ENCODE measurements around the gene IFT172.
"Not testable (repeated sequence)": the region's sequence is repeated elsewhere in the genome, so short reads cannot be mapped to it uniquely, and the experiment has no call there.

The IFT172 gene

DNA sequence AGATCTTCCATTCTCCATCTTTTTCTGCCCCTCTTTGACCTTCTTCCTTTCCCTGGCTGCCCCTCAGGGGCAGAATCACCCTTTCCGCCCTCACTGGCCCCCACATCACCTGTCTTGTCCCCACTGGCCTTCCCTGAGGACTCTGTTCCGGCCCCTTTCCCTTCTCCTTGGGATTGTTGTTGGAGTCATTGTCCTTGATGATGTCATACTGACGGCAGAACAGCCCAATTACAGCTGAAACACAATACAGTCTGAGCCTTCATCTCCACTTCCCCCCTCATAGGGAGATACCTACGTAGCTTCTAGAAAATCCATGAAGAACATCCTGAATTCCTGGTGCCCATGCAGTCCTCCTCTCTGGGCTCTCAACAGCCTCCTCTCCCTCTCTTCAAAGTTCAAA is 3.0 kb upstream of the IFT172 start:
- FAIRE-seq, result no peak

DNA sequence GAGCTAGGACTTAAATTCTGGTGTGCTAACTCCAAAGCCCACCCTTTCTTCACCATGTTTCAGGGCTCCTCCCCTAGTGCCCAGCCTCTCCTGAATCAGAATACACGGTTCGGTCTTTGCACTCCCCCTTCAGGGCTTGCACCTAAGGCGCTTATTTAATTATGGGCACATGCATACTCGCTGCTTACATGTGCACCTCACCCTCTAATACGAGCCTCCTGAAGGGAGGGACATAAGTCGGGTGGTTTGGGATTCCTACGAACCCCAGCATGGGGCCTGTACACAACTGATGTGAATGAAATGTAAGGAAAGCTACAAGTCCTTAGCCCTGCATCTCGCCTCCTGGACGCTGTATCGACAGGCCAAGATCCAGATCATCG is 435 bp downstream of the IFT172 start:
- FAIRE-seq, result no peak

DNA sequence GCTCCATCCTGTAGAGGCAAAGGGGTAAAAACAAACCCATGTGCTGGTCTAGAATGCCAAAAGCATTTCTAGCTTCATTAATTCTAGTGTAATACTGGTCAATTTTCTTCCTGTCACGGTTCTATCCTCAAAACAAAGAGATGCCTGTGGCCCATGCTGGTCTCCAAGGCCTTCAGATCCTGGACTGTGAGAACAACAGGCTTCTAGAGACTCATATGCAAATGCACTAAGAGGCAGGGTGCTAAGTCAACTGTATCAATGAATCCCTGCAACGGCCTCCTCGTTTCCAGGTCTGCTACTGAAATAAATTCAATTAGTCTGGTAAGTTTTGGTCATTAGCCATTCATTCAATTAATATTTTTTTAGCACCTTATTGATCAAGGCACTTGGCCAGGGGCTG is 4.0 kb downstream of the IFT172 start:
- FAIRE-seq, result no peak

DNA sequence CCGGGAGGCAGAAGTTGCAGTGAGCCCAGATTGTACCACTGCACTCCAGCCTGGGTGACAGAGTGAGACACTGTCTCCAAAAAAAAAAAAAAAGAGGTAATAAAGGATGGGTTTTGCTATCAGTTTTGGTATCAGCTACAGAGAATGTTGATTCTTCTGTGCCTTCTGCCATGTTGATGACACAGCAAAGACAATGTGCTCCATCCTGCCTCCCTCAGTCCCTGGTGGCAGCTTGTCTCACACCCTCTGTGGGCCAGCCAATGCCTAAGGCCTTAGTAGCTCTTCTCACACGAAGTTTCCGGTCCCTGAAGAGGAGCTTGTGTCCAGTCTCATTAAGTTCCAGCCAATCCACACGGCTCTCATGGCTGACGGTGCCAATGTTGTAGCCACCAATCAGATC is 17.6 kb downstream of the IFT172 start:
- no peak for FAIRE-seq

DNA sequence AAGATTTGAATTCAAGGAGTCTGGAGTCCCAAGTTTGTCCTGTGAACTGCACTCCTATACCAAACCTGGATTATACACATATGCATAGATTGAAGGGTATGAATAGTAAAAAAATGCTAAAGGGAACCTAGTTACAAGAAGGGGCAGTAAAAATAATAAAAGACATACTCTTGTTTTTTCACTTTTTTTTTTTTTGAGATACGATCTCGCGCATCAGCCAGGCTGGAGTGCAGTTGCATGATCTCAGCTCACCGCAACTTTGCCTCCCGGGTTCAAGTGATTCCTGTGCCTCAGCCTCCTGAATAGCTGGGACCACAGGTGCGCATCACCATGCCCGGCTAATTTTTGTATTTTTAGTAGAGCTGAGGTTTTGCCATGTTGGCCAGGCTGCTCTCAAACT is 25.1 kb downstream of the IFT172 start:
- FAIRE-seq, result no peak

DNA sequence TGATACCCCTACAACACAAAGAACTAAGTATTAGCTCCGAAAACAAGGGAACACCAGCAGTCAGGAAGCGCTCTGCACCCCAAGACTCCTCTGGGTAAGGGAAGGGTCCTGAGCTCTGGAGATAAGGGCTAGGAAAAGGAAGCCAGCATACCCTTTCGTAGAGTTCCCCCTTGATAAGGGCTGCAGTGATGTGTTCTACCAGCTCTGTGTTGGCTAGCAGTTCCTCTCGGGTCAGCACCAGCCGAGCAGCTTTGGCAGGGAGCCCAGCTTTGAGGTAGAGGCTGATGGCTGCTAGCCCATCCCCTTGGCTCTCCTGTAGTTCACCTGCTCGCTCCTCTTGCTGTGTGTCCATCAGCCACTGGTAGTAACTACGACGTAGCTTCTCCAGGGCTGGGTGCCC is 28.4 kb downstream of the IFT172 start:
- FAIRE-seq, result no peak

DNA sequence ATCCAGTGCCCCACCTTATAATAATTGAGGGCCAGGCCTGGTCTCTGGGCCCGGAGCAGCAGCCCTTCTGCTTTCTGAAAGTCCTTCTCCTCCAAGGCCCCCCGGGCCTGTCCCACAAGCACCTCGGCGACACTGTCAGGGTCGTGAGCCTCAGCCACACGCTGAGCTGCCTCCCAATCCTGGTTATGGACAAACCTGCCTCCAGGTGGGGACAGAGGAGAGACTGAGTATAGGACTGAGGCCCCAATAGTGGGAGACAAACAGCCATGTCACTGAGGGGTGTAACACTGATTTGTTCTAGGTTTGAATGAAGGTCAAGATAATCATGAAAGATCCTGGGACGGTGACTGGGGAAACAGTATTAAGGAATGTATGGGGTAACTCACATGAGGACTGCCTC is 35.6 kb downstream of the IFT172 start:
- FAIRE-seq, result no peak

DNA sequence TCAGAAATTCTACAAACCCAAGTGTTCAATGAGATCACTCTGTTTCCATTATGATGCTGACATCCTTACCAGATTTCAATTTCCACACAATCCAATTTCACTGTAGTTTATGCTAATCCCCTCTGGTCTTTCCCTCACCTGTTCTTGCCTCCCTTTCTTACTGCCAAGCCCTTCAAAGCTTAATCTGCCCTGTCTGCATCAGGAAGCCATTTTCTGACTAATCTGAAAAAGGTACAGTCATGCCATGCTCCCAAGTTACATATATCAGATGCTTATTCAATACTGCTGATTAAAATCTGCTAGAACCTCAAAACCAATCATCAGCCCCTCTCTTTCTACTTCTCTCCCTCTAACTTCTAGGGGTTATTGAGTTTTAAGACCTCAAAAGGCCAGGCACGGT is 38.4 kb downstream of the IFT172 start:
- no peak for FAIRE-seq

DNA sequence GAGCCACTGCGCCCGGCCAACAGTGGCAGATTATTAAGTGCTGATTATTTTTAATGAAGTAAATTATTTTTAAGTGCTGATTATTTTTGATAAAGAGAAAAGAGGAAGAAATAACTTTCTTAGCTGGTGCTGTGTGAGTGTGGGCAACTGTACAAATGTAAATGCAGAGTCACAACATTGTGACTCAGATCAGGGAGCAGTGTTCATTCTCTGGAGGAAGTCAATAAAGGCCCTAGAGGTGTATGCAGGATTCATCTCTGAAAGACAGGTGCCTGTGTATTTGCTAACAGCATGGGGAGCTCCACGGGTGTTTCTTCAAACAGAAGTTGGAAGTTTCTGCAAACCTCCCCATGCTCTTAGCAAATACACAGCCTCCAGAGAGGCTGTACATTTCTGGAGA is 41.2 kb downstream of the IFT172 start:
- no peak for FAIRE-seq

DNA sequence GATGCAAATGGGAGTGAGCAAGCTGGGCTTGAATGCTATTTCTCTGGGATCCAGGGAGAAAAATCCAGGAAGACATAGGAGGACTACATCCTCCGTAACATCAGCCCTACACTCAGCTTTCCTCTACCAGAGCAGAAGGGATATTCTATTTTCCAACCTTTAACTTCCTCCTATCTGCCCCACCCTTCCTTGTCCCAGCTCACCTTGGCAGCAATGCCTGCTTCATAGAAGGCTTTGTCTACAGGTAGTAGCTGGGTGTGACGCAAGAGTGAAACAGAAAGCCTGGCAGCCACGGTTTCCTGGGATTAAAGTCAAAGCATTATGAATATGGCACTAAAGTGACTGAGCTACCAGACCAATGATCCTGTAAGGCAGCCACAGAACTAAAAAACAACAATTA is 43.5 kb downstream of the IFT172 start:
- FAIRE-seq, result no peak

DNA sequence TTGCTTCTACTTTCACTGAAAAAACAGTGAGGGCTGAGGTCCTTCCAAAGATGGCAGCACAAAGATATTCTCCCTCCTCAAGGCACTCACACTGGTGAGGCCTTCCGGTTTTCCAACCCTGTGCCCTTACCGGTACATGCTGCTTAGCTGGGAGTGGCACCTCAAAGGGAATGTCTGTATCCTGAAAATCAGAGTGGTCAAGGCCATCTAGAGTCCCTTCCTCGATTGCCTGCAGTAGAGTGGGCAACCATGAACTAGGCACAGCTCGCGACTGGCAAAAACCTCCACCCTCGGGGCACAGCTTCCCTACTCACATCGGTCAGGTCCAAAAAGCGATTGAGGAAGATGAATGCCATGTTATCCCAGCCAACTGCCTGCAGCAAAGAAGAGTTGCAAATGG is 43.9 kb downstream of the IFT172 start:
- FAIRE-seq, result no peak

DNA sequence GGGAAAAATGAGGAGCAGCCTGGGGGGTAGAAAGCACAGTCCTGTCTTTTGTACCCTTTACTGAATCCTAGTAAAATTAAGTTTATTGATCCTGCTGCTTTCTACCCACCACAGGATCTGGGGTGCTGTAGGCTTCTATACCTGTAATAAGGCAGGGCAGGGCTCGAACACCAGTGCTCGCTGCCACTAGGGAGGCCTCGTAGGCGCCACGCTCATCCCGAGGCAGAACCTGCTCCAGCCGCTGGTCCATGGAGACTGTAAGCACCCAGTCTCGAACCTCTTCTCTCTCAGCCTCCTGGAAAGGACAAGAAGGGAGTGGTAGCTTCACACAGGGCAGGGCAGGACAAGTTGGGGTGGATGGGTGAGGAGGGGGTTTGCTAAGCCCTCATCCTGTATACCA is 44.4 kb downstream of the IFT172 start:
- FAIRE-seq, result no peak

DNA sequence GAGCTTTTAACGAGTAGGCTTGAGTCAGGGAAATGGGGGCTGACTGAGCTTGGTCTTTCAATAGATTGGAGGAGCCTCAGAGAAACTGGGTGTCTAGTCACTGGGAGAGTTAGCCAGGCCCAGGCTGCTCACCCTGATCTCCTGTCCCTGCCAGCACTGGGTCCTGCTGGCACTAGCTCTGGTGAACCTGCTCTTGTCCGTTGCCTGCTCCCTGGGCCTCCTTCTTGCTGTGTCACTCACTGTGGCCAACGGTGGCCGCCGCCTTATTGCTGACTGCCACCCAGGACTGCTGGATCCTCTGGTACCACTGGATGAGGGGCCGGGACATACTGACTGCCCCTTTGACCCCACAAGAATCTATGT is 46.6 kb downstream of the IFT172 start:
- no peak for FAIRE-seq

DNA sequence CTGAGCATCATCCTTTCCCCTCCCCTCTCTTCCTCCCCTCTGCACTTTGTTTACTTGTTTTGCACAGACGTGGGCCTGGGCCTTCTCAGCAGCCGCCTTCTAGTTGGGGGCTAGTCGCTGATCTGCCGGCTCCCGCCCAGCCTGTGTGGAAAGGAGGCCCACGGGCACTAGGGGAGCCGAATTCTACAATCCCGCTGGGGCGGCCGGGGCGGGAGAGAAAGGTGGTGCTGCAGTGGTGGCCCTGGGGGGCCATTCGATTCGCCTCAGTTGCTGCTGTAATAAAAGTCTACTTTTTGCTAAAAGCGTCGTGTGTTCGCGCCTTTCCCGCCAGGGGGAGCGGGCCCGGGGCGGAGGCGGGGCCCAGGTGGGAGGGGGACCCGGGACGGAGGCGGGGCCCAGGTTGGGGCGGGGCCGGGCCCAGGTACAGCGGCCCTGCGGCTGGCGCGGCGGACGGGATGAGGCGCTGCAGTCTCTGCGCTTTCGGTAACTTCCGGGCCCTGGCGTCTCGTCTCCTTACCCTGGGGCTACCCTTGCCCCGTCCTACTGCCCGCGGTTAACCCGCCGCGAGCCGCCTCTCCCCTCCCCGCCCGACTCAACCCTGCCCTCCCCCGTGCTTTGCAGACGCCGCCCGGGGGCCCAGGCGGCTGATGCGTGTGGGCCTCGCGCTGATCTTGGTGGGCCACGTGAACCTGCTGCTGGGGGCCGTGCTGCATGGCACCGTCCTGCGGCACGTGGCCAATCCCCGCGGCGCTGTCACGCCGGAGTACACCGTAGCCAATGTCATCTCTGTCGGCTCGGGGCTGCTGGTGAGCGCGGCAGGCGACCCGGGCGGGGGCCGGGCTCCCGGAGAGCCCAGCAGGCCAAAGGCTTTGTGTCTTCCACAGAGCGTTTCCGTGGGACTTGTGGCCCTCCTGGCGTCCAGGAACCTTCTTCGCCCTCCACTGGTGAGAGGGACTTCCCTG is 47.3 kb downstream of the IFT172 start, which contains the start of gene KRTCAP3:
TSS of gene KRTCAP3 (plus strand) at position 424 of the 962 bp plus-strand sequence. CDS start at position 456, 32 bp downstream.
- no peak for FAIRE-seq

DNA sequence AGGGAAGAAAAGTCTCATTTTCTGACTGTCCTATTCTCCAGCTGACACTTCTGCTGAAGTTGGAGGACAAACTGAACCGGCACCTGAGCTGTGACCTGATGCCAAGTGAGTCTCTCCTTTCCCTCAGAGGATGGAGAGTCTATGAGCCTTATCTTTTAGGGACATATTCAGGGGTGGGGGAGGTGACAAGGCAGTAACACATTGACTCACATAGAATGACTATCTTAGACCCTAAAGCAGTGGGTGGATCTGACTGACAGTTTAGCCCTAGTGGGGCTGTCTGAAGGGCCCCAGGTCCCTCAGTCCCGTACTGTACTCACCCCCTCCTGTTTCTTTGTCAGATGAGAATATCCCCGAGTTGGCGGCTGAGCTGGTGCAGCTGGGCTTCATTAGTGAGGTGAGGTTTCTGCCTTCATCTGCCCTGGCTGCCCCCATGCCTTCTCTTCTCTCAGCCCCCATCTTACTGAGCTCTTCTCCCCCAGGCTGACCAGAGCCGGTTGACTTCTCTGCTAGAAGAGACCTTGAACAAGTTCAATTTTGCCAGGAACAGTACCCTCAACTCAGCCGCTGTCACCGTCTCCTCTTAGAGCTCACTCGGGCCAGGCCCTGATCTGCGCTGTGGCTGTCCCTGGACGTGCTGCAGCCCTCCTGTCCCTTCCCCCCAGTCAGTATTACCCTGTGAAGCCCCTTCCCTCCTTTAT is 48.2 kb downstream of the IFT172 start:
- no peak for FAIRE-seq

DNA sequence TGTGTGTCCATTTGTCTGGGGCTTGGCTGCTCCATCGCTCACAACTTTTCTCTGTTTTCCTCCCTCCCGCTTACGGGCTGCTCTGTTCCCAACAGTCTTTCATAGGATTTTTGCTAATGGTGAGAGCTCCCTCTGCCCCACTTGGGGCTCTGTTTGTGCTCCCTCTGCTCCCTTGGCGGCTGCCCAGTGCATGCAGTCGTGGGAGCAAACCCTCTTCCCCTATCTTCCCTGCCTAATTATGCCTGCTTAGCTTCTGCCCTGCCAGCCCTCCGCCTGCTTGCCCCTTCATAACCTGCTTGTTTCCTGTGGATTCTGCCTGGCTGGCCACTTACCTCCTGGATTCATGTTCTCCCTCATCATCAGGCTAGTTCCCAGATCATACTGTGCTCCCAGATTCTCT is 53.9 kb downstream of the IFT172 start:
- FAIRE-seq, result no peak

DNA sequence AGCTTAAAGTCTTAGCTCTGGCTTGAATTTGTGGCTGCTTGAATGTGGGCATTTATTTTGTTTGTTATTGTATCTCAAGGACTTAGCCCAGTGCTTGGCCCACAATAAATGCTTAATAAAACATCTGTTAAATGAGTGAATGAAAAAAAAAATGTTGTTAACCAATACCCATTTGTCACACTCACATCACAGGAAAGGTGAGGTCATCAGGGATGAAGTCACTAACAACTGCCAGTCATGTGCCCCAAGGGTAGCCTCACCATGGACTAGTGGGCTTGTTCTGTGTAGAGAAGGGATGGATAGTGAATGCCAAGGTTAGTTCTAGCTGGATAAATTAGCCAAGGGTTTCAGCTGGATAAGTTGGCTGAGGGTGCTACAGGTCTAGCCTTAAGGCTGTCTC is 58.1 kb downstream of the IFT172 start:
- no peak for FAIRE-seq

DNA sequence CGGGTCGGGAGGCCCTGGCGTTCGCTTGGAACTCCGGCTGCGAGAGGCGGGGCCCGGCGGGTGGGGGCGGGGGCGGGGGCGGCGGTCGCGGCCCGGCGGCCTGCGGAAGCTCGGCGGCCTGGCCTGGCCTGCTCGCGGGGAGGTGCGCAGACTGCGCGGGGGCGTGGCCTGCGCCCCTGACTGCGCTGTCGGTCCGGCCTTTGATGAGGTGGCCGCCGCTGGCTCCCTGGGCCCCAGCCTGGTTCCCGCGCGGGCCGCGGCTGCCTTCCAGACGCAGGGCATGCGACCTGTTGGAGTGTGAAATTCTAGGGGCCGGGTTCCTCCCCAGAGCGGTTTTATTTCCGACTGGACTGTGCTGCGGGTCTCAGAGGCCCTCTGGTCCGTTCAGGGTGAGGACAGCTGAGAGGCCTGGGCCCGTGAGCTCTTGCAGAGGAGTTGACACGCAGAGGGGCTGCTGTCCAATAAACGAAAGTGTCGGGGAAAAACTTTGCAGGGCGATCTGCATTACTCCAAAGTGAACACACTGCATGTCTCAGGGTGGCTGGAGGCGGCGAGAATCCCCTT is 60.5 kb downstream of the IFT172 start:
- FAIRE-seq, result no peak

DNA sequence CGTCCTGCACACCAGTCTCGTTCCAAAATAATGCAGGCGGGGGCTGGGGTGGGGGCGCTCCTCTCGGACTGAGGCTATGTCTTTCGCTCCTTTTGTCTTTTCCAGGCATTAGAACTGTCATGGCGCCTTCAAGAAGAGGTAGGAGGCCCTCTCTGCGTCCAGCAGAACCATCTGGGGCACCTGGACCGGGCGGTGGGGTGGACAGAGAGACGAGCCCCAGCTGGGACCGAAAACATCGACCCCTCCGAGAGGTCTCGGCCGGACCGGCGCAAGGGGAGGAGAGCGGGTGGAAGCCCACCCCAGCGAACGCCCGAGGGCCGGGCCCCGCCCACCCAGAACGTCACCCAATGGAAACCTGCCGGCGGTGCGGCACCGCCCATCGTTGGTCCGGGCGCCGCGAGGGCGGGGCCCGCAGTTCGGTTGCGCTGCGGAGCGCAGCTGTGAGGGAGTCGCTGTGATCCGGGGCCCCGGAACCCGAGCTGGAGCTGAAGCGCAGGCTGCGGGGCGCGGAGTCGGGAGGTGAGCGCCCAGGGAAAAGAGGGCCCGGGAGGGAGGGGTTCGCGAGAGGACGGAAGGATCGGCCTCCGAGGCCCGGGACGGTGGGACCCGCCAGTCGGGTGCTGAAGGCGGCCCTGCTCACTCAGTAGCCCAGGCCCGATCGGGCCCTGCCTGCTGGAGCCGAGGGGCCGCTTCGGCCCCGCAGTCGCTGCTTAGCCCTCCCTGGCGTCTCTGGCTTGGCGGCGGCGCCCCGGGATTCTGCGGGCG is 61.1 kb downstream of the IFT172 start, which contains the start of gene NRBP1:
TSS of gene NRBP1 (plus strand) at position 419 of the 765 bp plus-strand sequence. CDS start 4,643 bp downstream, outside the sequence.
- FAIRE-seq, result no peak

DNA sequence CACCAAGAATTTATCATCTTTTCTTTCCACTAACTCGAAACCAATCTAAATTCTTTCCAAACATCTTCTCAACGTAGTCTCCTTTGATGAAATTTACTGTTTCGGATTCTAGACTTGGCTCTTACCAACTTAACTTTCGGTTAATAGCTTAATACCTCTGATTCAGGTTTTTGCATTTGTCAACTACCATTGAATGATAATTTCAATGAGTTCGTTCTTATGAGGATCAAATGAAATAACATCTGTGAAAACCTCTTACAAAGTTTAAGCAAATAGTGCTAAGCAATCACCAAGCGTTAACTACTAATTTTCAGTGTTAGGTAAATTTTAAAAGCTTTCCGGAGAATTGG is 61.7 kb downstream of the IFT172 start:
- FAIRE-seq, result no peak

DNA sequence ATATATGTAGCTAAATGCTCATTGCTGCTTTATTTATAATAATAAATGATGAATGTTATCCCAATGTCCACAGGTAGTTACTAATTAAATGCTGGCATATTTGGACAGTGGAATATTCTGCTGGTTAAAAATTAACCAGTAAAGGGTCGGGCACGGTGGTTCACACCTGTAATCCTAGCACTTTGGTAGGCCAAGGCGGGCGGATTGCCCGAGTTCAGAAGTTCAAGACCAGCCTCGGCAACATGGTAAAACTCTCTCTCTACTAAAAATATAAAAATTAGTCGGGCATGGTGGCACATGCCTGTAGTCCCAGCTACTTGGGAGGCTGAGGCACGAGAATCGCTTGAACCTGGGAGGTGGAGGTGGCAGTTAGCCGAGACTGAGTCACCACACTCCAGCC is 64.5 kb downstream of the IFT172 start:
- FAIRE-seq, result not testable (repeated sequence)

DNA sequence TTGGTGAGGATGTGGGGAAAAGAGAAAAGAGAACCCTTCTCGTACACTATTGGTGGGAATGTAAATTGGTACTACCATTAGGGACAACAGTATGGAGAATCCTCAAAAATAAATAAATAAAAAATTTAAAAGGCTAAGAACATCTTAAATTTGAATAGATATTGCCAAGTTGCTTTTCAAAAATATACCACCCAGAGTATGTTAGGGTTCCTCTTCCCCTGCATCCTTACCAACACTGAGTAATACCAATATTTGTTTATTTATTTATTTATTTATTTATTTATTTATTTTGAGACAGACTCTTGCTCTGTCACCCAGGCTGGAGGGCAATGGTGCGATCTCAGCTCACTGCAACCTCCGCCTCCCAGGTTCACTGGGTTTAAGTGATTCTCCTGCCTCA is 66.6 kb downstream of the IFT172 start:
- no peak for FAIRE-seq

DNA sequence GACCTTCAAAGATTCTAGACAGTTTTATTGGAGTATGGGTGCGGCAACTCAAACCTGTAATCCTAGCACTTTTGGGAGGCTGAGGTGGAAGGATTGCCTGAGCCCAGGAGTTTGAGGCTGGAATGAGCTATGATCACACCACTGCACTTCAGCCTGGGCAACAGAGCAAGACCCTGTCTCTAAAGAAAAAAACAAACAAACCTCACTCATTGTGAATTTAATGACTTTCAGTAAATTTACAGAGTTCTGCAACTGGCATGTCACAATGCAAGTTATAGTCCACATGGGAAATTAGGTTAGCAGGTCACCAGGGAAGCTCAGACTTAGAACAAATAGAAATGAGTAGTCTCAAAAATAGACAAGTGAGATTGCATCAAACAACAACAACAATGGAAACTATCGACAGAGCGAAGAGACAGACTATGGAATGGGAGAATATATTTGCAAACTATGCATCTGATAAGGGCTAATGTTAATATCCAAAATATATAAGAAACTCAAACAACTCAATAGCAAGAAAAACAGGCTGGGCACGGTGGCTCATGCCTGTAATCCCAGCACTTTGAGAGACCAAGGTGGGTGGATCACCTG is 67.8 kb downstream of the IFT172 start:
- no peak for FAIRE-seq
